Fibroblast of skin of left quadriceps (primary cell): Measurements from ENCODE around the gene ST6GALNAC2.
A peak's percentile ranks its signal among the peaks of the same experiment; 100 is the strongest.
"Not testable (repeated sequence)": the region's sequence is repeated elsewhere in the genome, so short reads cannot be mapped to it uniquely, and the experiment has no call there.

Source experiments
- DNase-seq, 2 experiments: peaks; one replicate each; pipeline ENCODE4 v3.0.0-alpha.2; 2013; ENCODE audit warnings: low read depth in 2 of 2

Gene ST6GALNAC2

DNA sequence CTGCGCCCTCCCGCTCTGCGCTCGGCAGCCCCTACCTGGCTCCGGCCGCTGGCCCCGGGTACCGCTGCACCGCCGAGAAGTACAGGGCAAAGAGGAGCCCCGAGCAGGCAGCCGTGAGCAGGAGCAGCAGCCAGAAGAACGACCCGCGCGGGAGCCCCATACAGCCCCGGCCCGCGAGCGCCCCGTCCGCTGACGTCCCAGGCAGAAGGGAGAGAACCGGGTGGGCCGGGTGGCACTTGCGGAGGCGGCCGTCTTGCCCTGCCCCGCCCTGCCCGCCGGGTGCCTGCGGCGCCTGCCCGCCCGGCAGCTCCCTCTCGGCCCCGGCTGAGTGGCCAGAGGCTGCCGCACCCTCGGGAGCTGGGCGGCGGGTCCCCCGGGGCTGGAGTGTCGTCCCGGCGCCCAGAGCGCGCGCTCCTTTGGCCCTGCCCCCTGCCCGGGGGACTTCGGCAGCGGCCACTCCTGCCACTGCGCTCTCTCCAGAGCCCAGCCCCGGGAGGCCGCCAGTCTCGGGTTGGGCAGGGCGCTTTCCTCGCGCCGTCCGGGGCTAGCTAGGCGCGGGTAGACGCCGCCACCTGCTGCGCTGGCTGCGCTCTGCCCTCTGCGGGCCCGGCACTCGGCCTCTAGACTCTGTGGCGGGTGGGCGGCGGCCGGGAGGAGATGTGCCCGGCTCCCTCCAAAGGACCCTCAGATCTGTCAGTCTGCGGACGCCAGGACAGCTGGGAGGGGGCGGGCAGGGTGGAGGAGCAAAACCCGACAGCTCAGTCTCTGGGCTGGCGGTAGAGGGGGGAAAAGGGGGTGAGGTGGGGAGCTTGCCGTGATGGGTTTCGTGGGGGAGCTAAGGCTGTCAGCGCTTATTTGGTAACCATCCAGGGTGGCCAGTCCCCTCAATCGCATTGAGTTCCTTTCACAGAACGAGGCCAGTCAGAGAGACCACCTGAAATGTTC, at the start of gene ST6GALNAC2:
Gene ST6GALNAC2, minus strand, starts transcription at position 212 of the 945 bp plus-strand sequence. Its CDS starts 52 bp downstream, at position 160.
- no peak for DNase-seq

DNA sequence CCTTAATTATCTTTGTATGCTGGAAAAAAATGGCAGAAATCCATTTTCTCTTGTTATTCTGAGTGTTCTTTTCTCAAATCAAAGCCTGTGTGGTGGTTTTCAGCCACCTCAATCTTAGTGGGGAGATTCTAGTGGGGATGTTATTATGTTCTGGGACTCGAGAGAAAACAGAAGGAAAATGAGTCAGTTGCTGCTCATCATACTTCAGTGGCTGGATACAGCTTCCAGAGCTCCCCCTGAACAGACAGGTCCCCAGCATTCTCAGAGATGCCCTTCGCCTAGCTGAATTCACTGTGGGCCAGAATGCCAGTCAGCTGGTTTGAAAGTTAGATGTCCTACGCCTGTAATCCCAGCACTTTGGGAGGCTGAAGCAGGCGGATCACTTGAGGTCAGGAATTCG, 49.4 kb upstream of the ST6GALNAC2 start:
- no peak for DNase-seq

DNA sequence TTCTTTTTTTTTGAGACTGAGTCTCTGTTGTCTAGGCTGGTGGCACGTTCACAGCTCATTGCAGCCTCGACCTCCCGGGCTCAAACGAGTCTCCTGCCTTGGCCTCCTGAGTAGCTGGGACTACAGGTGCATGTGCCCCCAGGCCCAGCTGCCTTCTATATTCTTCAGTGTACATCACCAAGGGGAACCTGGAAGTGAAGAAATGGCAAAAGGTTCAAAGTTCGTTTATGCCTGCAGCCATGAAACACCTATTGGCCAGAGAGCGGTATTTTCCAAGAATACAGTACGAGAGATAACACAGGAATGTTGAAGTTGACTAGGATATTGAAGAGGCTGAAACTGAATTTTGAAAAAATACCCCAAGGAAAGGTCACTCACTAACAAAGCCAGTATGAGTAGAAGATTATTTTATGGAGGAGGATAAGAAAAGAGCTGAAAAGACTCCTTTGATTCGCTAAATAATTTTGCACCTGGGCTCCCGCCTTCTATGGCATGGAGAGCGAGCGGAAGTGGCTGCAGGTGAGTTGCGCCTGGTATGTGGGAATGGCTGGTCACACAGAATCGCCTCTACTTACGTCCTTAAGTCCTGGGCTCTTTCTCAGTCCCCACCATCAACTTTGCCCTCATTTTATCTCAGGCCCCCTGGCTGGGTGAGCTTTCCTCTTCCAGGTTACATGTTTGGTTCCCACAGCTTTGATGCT, 48.1 kb upstream of the ST6GALNAC2 start:
- no peak for DNase-seq

DNA sequence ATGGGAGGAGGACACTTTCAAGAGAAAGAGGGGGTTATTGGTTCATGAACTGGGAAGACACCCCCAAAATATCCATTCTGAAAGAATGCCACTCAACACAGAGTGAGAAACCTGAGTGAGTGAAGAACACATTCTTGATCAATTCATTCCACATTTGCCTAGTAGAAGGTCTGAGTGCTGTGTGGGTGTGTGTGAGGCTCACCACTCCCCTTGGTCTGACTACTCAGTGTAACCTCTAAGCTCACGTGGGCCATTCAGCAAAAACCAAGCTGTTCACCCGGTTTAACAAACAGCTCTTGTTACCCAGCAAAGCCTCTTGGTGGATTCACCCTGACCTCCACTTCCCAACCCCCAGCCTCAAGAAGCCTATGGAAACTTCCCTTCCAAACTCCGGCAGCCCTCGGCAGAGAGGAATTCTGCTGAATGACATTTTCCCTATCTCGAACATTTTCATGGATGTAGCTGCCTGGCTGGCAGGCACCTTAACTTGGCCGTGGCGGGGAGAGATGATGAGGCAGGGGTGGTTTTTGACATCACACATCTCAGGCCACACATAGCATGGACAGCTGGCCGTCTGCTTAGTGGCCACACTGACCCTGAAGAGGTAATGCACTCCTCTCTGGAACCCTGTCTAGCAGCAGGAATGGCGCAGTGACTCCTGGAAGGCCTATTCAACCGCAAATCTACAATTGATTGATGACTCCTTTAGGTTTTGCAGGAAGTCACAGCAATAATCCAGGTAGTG, 46.3 kb upstream of the ST6GALNAC2 start:
- DNase-seq = no peak

DNA sequence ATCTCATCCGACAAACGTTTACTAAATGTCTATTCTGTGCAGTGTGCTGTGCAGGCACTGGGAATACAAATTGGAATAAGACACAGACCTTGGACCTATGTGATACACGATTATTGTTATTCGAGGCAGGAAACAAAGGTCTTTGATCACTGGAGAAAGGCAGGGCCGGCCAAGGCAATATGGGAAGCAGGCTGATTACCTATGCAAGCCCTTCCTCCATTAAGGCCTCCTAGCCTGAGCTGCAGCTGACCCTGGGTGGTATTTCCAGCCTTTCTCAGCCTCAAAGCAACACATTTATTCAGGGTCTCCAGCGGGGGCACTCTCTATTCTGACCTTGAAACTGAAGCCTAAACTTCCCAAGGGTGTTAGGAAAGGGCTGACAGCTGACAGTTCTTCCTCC, 44.5 kb upstream of the ST6GALNAC2 start:
- no peak for DNase-seq

DNA sequence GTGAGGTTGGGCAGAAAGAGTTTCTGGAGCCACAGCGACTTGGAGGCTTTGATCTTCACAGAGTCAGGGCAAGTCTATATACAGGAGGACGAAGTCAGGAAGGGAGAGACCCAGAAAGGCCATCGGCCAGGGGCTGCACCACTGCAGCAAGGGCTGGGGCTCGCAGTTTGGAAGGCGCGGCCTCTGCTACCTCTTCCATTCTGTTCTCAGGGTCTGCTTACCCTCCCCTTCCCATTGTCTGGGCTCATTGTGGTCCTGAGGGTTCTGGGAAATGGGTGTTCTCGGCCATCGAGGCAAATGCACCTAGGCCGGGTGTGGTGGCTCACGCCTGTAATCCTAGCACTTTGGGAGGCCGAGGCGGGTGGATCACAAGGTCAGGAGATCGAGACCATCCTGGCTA, 41.9 kb upstream of the ST6GALNAC2 start:
- no peak for DNase-seq

DNA sequence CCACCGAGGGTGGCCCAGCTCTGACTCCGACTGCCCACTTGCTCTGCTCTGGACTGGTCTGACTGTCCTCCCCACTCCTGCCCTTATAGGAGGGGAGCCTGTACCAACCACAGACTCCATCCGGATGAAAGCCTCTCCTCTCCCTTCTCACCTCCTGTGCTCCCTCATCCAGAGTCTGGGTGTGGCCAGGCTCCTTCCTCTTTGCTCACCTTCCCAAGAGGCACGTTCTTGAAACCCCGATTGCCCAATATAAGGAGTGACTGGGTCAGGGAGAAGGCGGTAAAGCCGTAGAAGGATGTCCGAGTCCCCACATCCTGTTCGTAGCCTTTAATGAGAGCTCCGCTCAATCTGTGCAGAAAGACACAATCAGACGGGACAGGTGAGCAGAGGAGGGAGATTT, 40.8 kb upstream of the ST6GALNAC2 start:
- no peak for DNase-seq

DNA sequence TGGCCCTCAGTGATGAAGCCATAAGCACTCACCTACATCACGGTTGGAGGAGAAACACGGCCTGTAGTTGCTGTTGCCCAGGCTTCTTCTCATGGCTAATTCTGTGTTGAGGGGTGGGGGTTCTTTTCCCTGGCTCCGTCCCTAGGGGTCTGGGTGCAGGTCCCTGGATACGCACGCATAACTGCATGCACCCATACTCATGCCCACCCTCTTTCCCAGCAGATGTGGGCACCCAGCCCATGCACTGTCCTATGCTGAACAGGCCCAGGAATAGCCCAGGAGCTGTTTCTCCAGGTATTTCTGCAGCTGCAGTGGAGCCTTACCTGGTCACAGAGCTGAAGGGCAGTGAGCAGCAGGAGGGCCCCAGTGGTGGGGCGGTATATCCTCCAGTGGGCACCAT, 39.8 kb upstream of the ST6GALNAC2 start:
- DNase-seq = no peak

DNA sequence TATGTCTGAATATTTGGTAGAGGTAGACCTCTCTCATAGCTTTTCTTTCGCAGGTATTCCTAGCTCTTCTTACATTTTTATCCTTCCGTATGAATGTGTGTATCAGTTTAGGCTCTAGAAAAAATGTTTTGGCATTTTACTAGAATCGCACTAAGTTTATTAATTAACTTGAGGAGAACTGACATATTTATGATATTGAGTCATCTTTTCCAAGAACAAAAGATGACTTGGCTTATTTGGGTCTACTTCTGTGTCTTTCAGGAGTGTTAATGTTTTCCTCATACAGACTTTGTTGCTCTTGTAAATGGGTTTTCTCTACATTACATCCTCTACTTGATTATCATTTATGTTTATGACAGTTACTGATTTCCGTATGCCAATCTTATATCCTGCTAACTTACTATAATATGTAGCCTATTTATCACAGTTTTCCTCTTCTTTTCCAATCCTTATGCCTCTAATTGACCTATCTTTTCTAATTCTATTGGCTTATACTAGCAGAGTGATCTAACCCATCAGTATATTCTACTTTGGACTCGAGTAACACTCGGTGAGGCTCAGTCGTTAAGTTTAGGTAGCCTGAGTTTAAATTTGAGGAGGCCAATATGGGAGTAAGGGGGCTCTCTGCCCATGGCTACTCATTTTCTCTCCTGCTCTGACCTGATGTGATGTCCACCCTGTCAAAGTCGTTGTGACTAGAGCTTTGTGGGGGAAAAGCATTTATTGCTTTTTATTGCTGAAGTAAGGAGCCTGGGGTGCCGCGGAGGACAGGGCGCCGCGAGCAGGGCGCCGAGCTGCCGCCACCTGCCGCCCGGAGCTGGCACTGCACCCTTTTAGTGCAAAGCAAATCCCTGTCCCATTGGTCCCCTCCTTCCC, 37.8 kb upstream of the ST6GALNAC2 start:
- DNase-seq = peak; percentile 40 to 47

DNA sequence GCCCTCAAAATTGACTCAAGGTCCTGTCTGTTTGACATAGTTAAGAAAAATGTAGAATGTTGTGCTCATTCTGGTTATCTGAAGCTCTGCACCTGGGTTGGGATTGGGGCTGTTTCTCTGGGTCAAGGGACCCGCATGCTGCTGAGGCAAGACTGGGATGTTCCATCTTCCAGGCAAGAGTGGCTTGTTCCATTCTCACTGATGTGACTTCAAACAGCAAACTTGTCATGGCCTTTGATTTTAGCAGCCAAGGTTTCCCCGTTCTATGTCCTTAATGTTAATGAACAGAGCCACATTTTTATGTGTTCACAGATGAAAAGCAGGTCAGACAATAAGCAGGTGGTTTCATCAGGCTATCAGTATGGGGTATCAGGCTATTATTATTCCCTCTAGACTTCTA, 32.2 kb upstream of the ST6GALNAC2 start:
- no peak for DNase-seq

DNA sequence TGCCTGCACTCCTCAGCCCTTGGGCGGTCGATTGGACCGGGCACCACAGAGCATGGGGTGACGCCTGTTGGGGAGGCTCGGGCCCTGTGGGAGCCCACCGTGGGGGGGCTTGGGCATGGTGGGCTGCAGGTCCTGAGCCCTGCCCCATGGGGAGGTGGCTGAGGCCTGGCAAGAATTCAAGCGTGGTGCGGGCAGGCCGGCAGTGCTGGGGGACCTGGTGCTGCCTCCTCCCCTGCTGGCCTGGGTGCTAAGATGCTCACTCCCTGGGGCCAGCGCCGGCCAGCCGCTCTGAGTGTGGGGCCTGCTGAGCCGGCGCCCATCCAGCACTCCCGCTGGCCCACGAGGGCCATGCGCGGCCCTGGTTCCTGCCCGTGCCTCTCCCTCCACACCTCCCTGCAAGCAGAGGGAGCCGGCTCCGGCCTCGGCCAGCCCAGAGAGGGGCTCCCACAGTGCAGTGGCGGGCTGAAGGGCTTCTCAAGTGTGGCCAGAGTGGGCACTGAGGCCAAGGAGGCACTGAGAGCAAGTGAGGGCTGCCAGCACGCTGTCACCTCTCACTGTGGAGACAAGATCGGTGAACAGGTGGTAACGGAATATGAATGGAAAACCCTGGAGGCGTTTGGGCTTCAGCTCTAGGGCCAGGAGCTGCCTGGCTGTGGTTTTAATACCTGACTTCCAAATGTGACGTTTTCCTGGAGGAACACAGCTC, 29.4 kb upstream of the ST6GALNAC2 start:
- DNase-seq = no peak

DNA sequence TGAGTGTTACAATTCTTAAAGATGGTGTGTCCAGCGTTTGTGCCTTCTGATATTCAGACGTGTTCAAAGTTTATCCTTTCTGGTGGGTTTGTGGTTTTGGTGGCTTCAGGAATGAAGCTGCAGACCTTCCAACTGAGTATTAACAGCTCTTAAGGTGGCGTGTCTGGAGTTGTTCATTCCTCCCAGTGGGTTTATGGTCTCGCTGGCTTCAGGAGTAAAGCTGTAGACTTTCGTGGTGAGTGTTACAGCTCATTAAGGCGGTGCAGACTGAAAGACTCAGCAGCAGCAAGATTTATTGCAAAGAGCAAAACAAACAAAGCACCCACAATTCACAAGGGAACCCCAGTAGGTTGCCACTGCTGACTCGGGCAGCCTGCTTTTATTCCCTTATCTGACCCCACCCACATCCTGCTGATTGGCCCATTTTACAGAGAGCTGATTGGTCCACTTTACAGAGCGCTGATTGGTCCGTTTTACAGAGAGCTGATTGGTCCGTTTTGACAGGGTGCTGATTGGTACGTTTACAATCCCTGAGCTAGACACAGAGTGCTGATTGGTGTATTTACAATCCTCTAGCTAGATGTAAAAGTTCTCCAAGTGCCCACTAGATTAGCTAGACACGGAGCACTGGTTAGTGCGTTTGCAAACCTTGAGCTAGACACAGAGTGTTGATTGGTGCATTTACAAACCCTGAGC, 28.6 kb upstream of the ST6GALNAC2 start:
- peak in 1 of 2 experiments; percentile 23 for DNase-seq

DNA sequence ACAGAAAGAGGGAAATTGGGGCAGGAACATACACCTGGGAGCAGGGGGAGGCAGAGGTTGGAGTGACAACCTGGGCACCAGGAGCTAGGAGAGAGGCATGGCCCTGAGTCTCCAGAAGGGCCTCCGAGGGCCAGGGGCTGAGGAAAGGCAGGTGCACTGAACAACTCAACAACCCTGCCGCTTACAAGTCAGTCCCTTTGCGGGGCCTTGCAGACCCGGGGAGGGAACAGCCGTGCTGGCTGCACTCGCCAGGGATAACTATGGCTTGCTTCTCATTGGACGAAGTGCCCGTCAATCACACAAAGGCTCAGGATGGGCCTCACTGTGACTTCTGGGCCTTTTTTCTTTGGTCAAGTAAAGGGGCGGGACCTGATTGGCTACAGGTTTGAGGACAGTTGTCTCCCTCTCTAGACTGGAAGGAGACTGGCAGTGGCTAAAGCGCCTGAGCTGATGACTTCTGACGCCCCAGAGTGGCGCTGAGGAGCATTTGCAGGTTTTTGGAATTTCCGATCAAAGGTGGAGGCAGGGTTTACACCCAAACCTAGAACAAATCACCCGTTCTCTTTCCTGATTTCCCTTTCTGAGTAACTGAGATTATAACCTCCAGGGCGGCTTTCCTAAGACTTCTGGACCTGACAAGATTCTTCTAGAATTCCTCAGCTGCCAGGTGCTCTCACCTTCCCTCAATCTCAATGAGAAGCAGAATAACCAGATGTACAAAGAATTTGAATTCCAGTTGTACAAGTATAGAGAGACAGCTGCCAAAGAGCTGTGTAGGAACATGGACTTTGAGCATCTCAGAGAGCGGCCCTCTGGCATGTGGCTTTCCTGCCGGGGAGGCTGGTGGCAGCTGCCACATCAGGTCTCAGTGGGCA, 27.6 kb upstream of the ST6GALNAC2 start:
- no peak for DNase-seq

DNA sequence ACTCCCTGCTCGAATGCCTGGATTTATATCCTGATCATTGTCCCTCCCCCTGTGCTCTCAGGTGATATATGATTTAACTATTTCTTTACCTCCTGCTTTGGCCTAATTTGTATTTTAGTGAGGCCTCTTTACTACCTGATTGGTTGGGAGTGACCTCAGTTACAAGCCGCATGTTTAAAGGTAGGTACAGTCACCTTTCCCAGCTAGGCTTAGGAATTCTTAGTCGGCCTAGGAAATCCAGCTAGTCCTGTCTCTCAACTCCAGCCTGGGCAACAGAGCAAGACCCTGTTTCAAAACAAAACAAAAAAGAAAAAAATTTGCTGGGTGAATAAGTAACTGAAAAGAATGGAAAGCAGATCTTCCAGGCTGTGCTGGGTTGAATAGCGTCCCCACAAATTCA, 26.8 kb upstream of the ST6GALNAC2 start:
- DNase-seq = no peak

DNA sequence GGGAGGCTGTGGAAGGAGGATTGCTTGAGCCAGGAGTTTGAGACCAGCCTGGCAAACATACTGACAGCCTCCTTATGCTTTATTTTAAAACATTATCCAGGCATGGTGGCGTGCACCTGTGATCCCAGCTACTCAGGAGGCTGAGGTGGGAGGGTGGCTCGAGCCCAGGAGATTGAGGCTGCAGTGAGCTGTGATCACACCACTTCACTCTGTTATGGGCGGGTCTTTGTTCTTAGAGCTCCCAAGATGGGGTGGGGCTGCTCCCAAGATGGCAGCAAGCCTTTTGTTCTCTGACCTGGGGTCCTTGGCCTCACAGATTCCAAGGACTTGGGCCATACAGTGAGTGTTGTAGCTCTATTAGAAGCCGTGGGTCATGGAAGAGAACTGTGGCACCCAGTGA, 26.1 kb upstream of the ST6GALNAC2 start:
- DNase-seq = no peak

DNA sequence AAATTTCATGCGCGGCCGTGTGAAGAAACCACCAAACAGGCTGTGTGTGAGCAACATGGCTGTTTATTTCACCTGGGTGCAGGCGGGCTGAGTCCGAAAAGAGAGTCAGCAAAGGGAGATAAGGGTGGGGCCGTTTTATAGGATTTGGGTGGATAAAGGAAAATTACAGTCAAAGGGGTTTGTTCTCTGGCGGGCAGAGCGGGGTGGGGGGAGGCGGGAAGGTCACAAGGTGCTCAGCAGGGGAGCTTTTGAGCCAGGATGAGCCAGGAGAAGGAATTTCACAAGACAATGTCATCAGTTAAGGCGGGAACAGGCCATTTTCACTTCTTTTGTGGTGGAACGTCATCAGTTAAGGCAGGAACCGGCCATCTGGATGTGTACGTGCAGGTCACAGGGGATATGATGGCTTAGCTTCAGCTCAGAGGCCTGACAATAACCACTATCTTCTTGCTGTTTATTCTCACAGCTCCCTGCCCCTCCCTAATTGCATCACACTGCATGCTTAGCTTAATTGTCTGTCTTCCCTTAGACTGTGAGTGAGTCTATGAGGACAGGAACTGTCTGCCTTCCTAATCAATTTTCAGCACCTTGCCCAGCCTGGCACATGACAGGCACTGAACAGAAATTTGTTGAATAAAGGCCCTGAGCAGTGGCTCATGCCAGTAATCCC, 25.6 kb upstream of the ST6GALNAC2 start:
- not testable (repeated sequence) for DNase-seq

DNA sequence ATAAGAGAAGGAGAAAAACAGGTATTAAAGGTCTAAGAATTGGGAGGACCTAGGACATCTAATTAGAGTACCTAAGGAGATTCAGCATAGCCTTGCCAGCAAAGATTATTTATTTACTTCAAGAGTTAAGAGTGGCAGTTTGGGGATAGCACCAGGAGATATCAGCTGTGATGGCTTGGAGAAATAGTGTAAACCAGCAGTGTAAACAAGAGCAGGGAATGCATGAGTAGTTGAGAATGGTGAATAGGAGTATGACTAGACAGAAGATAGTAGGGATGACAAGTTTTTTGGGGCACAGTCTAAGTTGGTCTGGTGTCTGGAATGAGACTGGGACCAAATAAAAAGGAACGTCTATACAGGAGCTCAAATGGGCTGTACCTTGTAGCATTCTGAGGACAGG, 21.0 kb upstream of the ST6GALNAC2 start:
- DNase-seq = not testable (repeated sequence)

DNA sequence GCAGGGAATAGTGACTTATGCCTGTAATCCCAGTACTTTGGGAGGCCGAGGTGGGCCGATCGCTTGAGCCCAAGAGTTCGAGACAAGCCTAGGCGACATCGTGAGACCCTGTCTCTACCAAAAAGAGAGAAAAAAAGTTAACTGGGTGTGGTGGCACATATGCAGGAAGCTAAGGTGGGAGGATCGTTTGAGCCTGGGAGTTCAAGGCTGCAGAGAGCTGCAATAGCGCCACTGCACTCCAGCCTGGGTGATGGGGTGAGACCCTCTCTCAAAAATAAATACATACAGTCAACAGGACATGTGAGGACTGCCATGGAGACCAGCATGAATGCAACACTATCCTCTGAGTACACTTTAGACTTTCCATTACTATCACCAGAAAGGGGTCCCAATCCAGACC, 15.4 kb upstream of the ST6GALNAC2 start:
- DNase-seq = no peak
